Keratinocyte (primary cell): ENCODE data around the gene SPR. TPM values are rescaled to one million over a fixed set of nuclear protein-coding genes. Genes with fewer than 3 reads are reported as not detected.

Experiments
- DNase-seq: peaks from one replicate; pipeline ENCODE4 v3.0.0-alpha.2; 2011; ENCODE audit warnings: low read depth, missing footprints, low spot score
- FAIRE-seq: peaks from 2 replicates; lab custom pipeline; 2011; peaks lifted over from hg19 to GRCh38; lab: Jason Lieb, UNC
- H2AFZ ChIP-seq: 2 replicates; pipeline ENCODE4 v1.6.0; 2012; ENCODE audit warnings: low read length, control low read depth, inconsistent platforms; ENCODE audit not compliant: control insufficient read depth
- H3K27ac ChIP-seq: 2 replicates; pipeline ENCODE4 v1.5.1; 2011; ENCODE audit warnings: low read length; ENCODE audit not compliant: control insufficient read depth, insufficient read depth
- H3K27me3 ChIP-seq: 3 replicates; pipeline ENCODE4 v1.6.0; 2011; ENCODE audit warnings: low read length; ENCODE audit not compliant: control insufficient read depth, insufficient read depth; ENCODE audit errors: extremely low read depth
- H3K36me3 ChIP-seq, 2 experiments: 2 replicates in 1 of 2; 3 replicates in 1 of 2; pipeline ENCODE4 v1.5.1; 2011; ENCODE audit warnings: low read length in 2 of 2, mild to moderate bottlenecking in 1 of 2; ENCODE audit not compliant: control insufficient read depth in 2 of 2, insufficient read depth in 2 of 2; ENCODE audit errors: extremely low read depth in 1 of 2
- H3K4me1 ChIP-seq: 3 replicates; pipeline ENCODE4 v1.5.1; 2011; ENCODE audit warnings: low read length; ENCODE audit not compliant: control insufficient read depth, insufficient read depth; ENCODE audit errors: extremely low read depth
- H3K4me2 ChIP-seq: 3 replicates; pipeline ENCODE4 v1.6.0; 2011; ENCODE audit warnings: low read depth, low read length; ENCODE audit not compliant: control insufficient read depth, insufficient read depth; ENCODE audit errors: extremely low read depth
- H3K4me3 ChIP-seq, 3 experiments: fragments of 200-600 bp in 1 of 3; sonication (generic) in 1 of 3; 2 replicates in 2 of 3; 3 replicates in 1 of 3; pipeline ENCODE4 v1.5.1; 2011 to 2016; ENCODE audit warnings: low read length in 3 of 3, mild to moderate bottlenecking in 3 of 3, control low read depth in 2 of 3, inconsistent platforms in 1 of 3, low read depth in 1 of 3, mixed read lengths in 1 of 3, mixed run types in 1 of 3, moderate library complexity in 1 of 3; ENCODE audit not compliant: control insufficient read depth in 2 of 3, insufficient read depth in 2 of 3; ENCODE audit errors: extremely low read depth in 1 of 3
- H3K79me2 ChIP-seq: 2 replicates; pipeline ENCODE4 v1.6.0; 2012; ENCODE audit warnings: low read length; ENCODE audit not compliant: control insufficient read depth, insufficient read depth
- H3K9ac ChIP-seq: 3 replicates; pipeline ENCODE4 v1.6.0; 2011; ENCODE audit warnings: low read length; ENCODE audit not compliant: control insufficient read depth, insufficient read depth; ENCODE audit errors: extremely low read depth
- H3K9me1 ChIP-seq: 3 replicates; pipeline ENCODE4 v1.6.0; 2011; ENCODE audit warnings: low read length; ENCODE audit not compliant: control insufficient read depth, insufficient read depth; ENCODE audit errors: extremely low read depth
- H3K9me3 ChIP-seq: 2 replicates; pipeline ENCODE4 v1.5.1; 2012; ENCODE audit warnings: low read depth, low read length; ENCODE audit not compliant: control insufficient read depth
- H4K20me1 ChIP-seq: 3 replicates; pipeline ENCODE4 v1.6.0; 2011; ENCODE audit warnings: low read length; ENCODE audit not compliant: control insufficient read depth, insufficient read depth; ENCODE audit errors: extremely low read depth
- CTCF ChIP-seq, 3 experiments: IDR thresholded peaks in 1 of 3; conservative IDR thresholded peaks in 1 of 3; optimal IDR thresholded peaks in 1 of 3; 2 replicates in 2 of 3; 3 replicates in 1 of 3; pipeline versions ENCODE3 to v1.5.1; 2011; ENCODE audit warnings: low read length in 3 of 3, mild to moderate bottlenecking in 3 of 3, moderate library complexity in 2 of 3, control low read depth in 1 of 3, inconsistent platforms in 1 of 3; ENCODE audit not compliant: insufficient read depth in 2 of 3; ENCODE audit errors: extremely low read depth in 1 of 3
- EZH2 ChIP-seq: IDR thresholded peaks from one replicate; pipeline ENCODE4 v1.6.1; 2012; ENCODE audit warnings: inconsistent platforms, mild to moderate bottlenecking, low read length, moderate library complexity
- dilution Hi-C: fragments of 300-500 bp; cut with MboI; formaldehyde crosslinking; loops from one replicate; pipeline ENCODE4 v1.7.0; 2020; ENCODE audit warnings: low sequenced_read_pairs; ENCODE audit not compliant: extremely low pct_ligation_motif_present
- polyA plus RNA-seq, 5 experiments: library from polyadenylated mRNA; depleted of rRNA in 3 of 5; stranded (reverse) in 3 of 5; stranded (forward) in 1 of 5; unstranded in 1 of 5; fragments of >200 nt; gene quantifications; 1 replicate in 1 of 5; 2 replicates in 3 of 5; 3 replicates in 1 of 5; pipeline versions ENCODE4 v1.2.1 to v1.2.3, GENCODE V29; 2011 to 2012; ENCODE audit warnings: missing spikeins in 2 of 5, low read depth in 1 of 5, low replicate concordance in 1 of 5

The SPR gene
- polyA plus RNA-seq, 1 donor (not counting 4 experiments of a cell fraction or from before 2014, with no cell fraction given) = 25.1 TPM

- H2AFZ ChIP-seq = no peak overlapping the region
- no peaks in the 10 kb centered on the region for H3K4me1 ChIP-seq
- dilution Hi-C loops = no loop called here
- H3K9ac ChIP-seq = no peak overlapping the region
- no peaks in the 10 kb centered on the region for H3K79me2 ChIP-seq
- H3K27ac ChIP-seq = no peak overlapping the region
- H3K4me3 ChIP-seq = no peak overlapping the region
- TF ChIP-seq EZH2 = no peak
- no peak for TF ChIP-seq CTCF (optimal IDR thresholded peaks at IDR 0.05 in 1 of 3, IDR thresholded peaks at IDR 0.05 in 1 of 3, conservative IDR thresholded peaks at IDR 0.05 in 1 of 3; ENCODE audit: extremely low read depth in 1 of 3, insufficient read depth in 2 of 3, low read length in 3 of 3)
- no peaks in the 10 kb centered on the region for H3K9me3 ChIP-seq
- FAIRE-seq (no peak), DNase-seq (no peak)
- H3K27me3 ChIP-seq = peaks cover 9% of the 10 kb centered on the region
- H3K4me2 ChIP-seq = no peak overlapping the region
- H3K9me1 ChIP-seq = no peaks in the 10 kb centered on the region
- no peaks in the 10 kb centered on the region for H3K36me3 ChIP-seq
- H4K20me1 ChIP-seq = no peaks in the 10 kb centered on the region
Observed at GRCh38 chr2:72871880-72872279, 15.3 kb upstream of the SPR start.

GRCh38 chr2:72883356-72883962 lies 3.7 kb upstream of the SPR start:
- Histone ChIP-seq H3K4me2 (no peak overlapping the region), H3K4me3 (no peak overlapping the region), H3K9ac (no peak overlapping the region), H3K27ac (no peak overlapping the region), H3K79me2 (peaks cover 2% of the 10 kb centered on the region), H2AFZ (no peak overlapping the region), H3K36me3 (no peaks in the 10 kb centered on the region), H4K20me1 (no peaks in the 10 kb centered on the region), H3K9me1 (no peaks in the 10 kb centered on the region), H3K4me1 (peaks cover 12% of the 10 kb centered on the region), H3K27me3 (no peaks in the 10 kb centered on the region), H3K9me3 (no peaks in the 10 kb centered on the region)
- dilution Hi-C loops = no loop called here
- FAIRE-seq = no peak
- TF ChIP-seq EZH2 (no peak), CTCF (optimal IDR thresholded peaks at IDR 0.05 in 1 of 3, IDR thresholded peaks at IDR 0.05 in 1 of 3, conservative IDR thresholded peaks at IDR 0.05 in 1 of 3; ENCODE audit: extremely low read depth in 1 of 3, insufficient read depth in 2 of 3, low read length in 3 of 3) (no peak)
- no peak for DNase-seq
